Activated T-cell treated with anti-CD3 and anti-CD28 coated beads, Interleukin-2, amount 50 U/mL, for 24 hours (primary cell): ENCODE data around the gene FUT6.

ENCODE experiments used
- DNase-seq: peaks from one replicate; pipeline ENCODE4 v3.0.0-alpha.2; 2020
- H3K27ac Mint-ChIP-seq: 2 replicates; pipeline ENCODE4 v1.8.0; 2020; ENCODE audit warnings: mild to moderate bottlenecking, mixed read lengths
- H3K27me3 Mint-ChIP-seq: 2 replicates; pipeline ENCODE4 v1.8.0; 2020; ENCODE audit warnings: mixed read lengths
- H3K36me3 Mint-ChIP-seq: 2 replicates; pipeline ENCODE4 v1.8.0; 2020; ENCODE audit warnings: low read depth, mixed read lengths
- H3K4me1 Mint-ChIP-seq: 2 replicates; pipeline ENCODE4 v1.8.0; 2020; ENCODE audit warnings: low read depth, mixed read lengths
- H3K4me3 Mint-ChIP-seq: 2 replicates; pipeline ENCODE4 v1.8.0; 2020; ENCODE audit warnings: mild to moderate bottlenecking, moderate library complexity, mixed read lengths
- H3K9me3 Mint-ChIP-seq: 2 replicates; pipeline ENCODE4 v1.8.0; 2020; ENCODE audit warnings: mixed read lengths

The FUT6 gene

GRCh38 chr19:5793188-5793587, 46.3 kb downstream of the FUT6 start:
- Mint-ChIP-seq H3K27ac (no peak overlapping the region), H3K4me3 (no peak overlapping the region), H3K36me3 (peaks cover 27% of the 10 kb centered on the region), H3K9me3 (no peaks in the 10 kb centered on the region), H3K4me1 (peaks cover 15% of the 10 kb centered on the region), H3K27me3 (no peaks in the 10 kb centered on the region)
- no peak for DNase-seq

- Mint-ChIP-seq H3K4me1 (peaks cover 17% of the 10 kb centered on the region), H3K9me3 (no peaks in the 10 kb centered on the region), H3K27ac (no peak overlapping the region), H3K36me3 (peaks cover 34% of the 10 kb centered on the region), H3K27me3 (no peaks in the 10 kb centered on the region), H3K4me3 (no peak overlapping the region)
- no peak for DNase-seq
These were observed 47.3 kb downstream of the FUT6 start for GRCh38 chr19:5792224-5792623.

- H3K4me1 Mint-ChIP-seq = peaks cover 19% of the 10 kb centered on the region
- DNase-seq = peak; percentile 97
- no peaks in the 10 kb centered on the region for H3K27me3 Mint-ChIP-seq
- peak within 1 kb of the TSS; percentile 96 for H3K4me3 Mint-ChIP-seq
- H3K36me3 Mint-ChIP-seq = peaks cover 48% of the 10 kb centered on the region
- no peaks in the 10 kb centered on the region for H3K9me3 Mint-ChIP-seq
- peak within 1 kb of the TSS; percentile 100 for H3K27ac Mint-ChIP-seq
These were observed 48.7 kb downstream of the FUT6 start, which contains the start of gene DUS3L for GRCh38 chr19:5790559-5791520. DUS3L (minus strand) TSS chr19:5791163; CDS start chr19:5791141, 22 bp downstream.

GRCh38 chr19:5789886-5790558, 49.5 kb downstream of the FUT6 start:
- DNase-seq = no peak
- peak overlapping the region; percentile 96 for H3K4me3 Mint-ChIP-seq
- H3K27ac Mint-ChIP-seq = peak overlapping the region; percentile 100
- no peaks in the 10 kb centered on the region for H3K27me3 Mint-ChIP-seq
- H3K36me3 Mint-ChIP-seq = peaks cover 54% of the 10 kb centered on the region
- H3K9me3 Mint-ChIP-seq = no peaks in the 10 kb centered on the region
- peaks cover 19% of the 10 kb centered on the region for H3K4me1 Mint-ChIP-seq

GRCh38 chr19:5789351-5789761, 50.1 kb downstream of the FUT6 start:
- peaks cover 19% of the 10 kb centered on the region for H3K4me1 Mint-ChIP-seq
- H3K27ac Mint-ChIP-seq = peak overlapping the region; percentile 100
- no peaks in the 10 kb centered on the region for H3K27me3 Mint-ChIP-seq
- no peak for DNase-seq
- peak overlapping the region; percentile 96 for H3K4me3 Mint-ChIP-seq
- H3K36me3 Mint-ChIP-seq = peaks cover 61% of the 10 kb centered on the region
- no peaks in the 10 kb centered on the region for H3K9me3 Mint-ChIP-seq

GRCh38 chr19:5788422-5788821, 51.1 kb downstream of the FUT6 start:
- H3K4me3 Mint-ChIP-seq = peak overlapping the region; percentile 53
- peaks cover 19% of the 10 kb centered on the region for H3K4me1 Mint-ChIP-seq
- peaks cover 67% of the 10 kb centered on the region for H3K36me3 Mint-ChIP-seq

GRCh38 chr19:5787409-5788182, 51.9 kb downstream of the FUT6 start:
- peaks cover 19% of the 10 kb centered on the region for H3K4me1 Mint-ChIP-seq
- H3K9me3 Mint-ChIP-seq = no peaks in the 10 kb centered on the region
- H3K36me3 Mint-ChIP-seq = peaks cover 71% of the 10 kb centered on the region
- H3K27me3 Mint-ChIP-seq = no peaks in the 10 kb centered on the region
- no peak overlapping the region for H3K27ac Mint-ChIP-seq
- DNase-seq = no peak
- H3K4me3 Mint-ChIP-seq = no peak overlapping the region

More at GRCh38 chr19:5788422-5788821, 51.1 kb downstream of the FUT6 start:
- Mint-ChIP-seq H3K9me3 (no peaks in the 10 kb centered on the region), H3K27me3 (no peaks in the 10 kb centered on the region), H3K27ac (no peak overlapping the region)
- no peak for DNase-seq

- peaks cover 73% of the 10 kb centered on the region for H3K36me3 Mint-ChIP-seq
- peaks cover 19% of the 10 kb centered on the region for H3K4me1 Mint-ChIP-seq
- no peaks in the 10 kb centered on the region for H3K27me3 Mint-ChIP-seq
- DNase-seq = no peak
- H3K27ac Mint-ChIP-seq = peak overlapping the region; percentile 22
- H3K4me3 Mint-ChIP-seq = no peak overlapping the region
- no peaks in the 10 kb centered on the region for H3K9me3 Mint-ChIP-seq
These were observed 52.7 kb downstream of the FUT6 start for GRCh38 chr19:5786593-5787408.

GRCh38 chr19:5785423-5785822, 54.1 kb downstream of the FUT6 start:
- Mint-ChIP-seq H3K9me3 (no peaks in the 10 kb centered on the region), H3K27ac (no peak overlapping the region), H3K4me3 (no peak overlapping the region), H3K27me3 (no peaks in the 10 kb centered on the region), H3K4me1 (peaks cover 14% of the 10 kb centered on the region), H3K36me3 (peaks cover 67% of the 10 kb centered on the region)
- no peak for DNase-seq

- Mint-ChIP-seq H3K36me3 (peaks cover 59% of the 10 kb centered on the region), H3K9me3 (no peaks in the 10 kb centered on the region), H3K4me3 (no peak within 1 kb of the TSS), H3K27ac (no peak within 1 kb of the TSS), H3K4me1 (peaks cover 8% of the 10 kb centered on the region), H3K27me3 (no peaks in the 10 kb centered on the region)
- no peak for DNase-seq
These were observed 54.8 kb downstream of the FUT6 start, which contains the start of gene PRR22 for GRCh38 chr19:5784581-5785147. PRR22 (minus strand) TSS chr19:5784746; CDS start chr19:5784660, 86 bp downstream.

- Mint-ChIP-seq H3K4me1 (peaks cover 4% of the 10 kb centered on the region), H3K27ac (no peak overlapping the region)
These were observed 56.3 kb downstream of the FUT6 start for GRCh38 chr19:5782945-5783919.

GRCh38 chr19:5782322-5782721, 57.2 kb downstream of the FUT6 start:
- Mint-ChIP-seq H3K27ac (no peak overlapping the region), H3K4me1 (peaks cover 1% of the 10 kb centered on the region), H3K27me3 (no peaks in the 10 kb centered on the region), H3K4me3 (no peak overlapping the region), H3K36me3 (peaks cover 40% of the 10 kb centered on the region), H3K9me3 (no peaks in the 10 kb centered on the region)
- no peak for DNase-seq

More at GRCh38 chr19:5782945-5783919, 56.3 kb downstream of the FUT6 start:
- peaks cover 47% of the 10 kb centered on the region for H3K36me3 Mint-ChIP-seq
- H3K27me3 Mint-ChIP-seq = no peaks in the 10 kb centered on the region
- DNase-seq = no peak
- H3K4me3 Mint-ChIP-seq = no peak overlapping the region
- no peaks in the 10 kb centered on the region for H3K9me3 Mint-ChIP-seq
